Inferior parietal cortex (tissue), 1 donor: ENCODE data around the gene FAM13B.
A peak's percentile ranks its signal among the peaks of the same experiment; 100 is the strongest.

Experiments
- DNase-seq: peaks from one replicate; pipeline ENCODE4 v3.0.0-alpha.2; 2016; ENCODE audit errors: extremely low spot score

Gene FAM13B

GRCh38 chr5:137901011-137901817 lies 131.7 kb downstream of the FAM13B start:
- DNase-seq, result peak; percentile 73

GRCh38 chr5:137899493-137899892 lies 133.4 kb downstream of the FAM13B start:
- no peak for DNase-seq

GRCh38 chr5:137896560-137896959 lies 136.3 kb downstream of the FAM13B start:
- no peak for DNase-seq

- DNase-seq, result no peak
Observed at GRCh38 chr5:137894586-137894985, 138.3 kb downstream of the FAM13B start.

GRCh38 chr5:137891849-137892248 lies 141.0 kb downstream of the FAM13B start:
- no peak for DNase-seq

GRCh38 chr5:137890845-137891244 lies 142.0 kb downstream of the FAM13B start:
- DNase-seq, result no peak

- DNase-seq, result peak; percentile 82
Observed at GRCh38 chr5:137888863-137889759, 143.8 kb downstream of the FAM13B start, which contains the start of gene PKD2L2. TSS of gene PKD2L2 (plus strand) at chr5:137889457. CDS start at chr5:137889492, 35 bp downstream.

- DNase-seq, result no peak
Observed at GRCh38 chr5:137888466-137888862, 144.4 kb downstream of the FAM13B start.
